Measurements from ENCODE around the gene ZNF324. TPM values are rescaled to one million over a fixed set of nuclear protein-coding genes. Genes with fewer than 3 reads are reported as not detected.
A peak's percentile ranks its signal among the peaks of the same experiment; 100 is the strongest.

Gene ZNF324
- total RNA-seq, 1 experiment from 2014 or later: 18.2 TPM

- CTCF ChIA-PET: no interaction called here
- Mint-ChIP-seq H3K4me1 (ENCODE audit: low read depth, unreplicated experiment) (peaks cover 14% of the 10 kb centered on the region), H3K27ac (ENCODE audit: unreplicated experiment) (no peak overlapping the region), H3K9me3 (ENCODE audit: low read depth, unreplicated experiment) (peaks cover 2% of the 10 kb centered on the region), H3K36me3 (ENCODE audit: insufficient read depth, unreplicated experiment) (peaks cover 23% of the 10 kb centered on the region), H3K27me3 (ENCODE audit: unreplicated experiment) (no peaks in the 10 kb centered on the region), H3K4me3 (ENCODE audit: low read depth, unreplicated experiment) (no peak overlapping the region)
- BruUV-seq (replicated peaks): no TSS peak
- no peak for DNase-seq
- TF ChIP-seq CTCF (IDR thresholded peaks at IDR 0.05; ENCODE audit: unreplicated experiment): no peak
- intact Hi-C loops (cut with micrococcal nuclease; ENCODE audit: unreplicated experiment): no loop called here
Observed at GRCh38 chr19:58456111-58456510, 10.8 kb upstream of the ZNF324 start.

GRCh38 chr19:58460039-58460438 lies 6.8 kb upstream of the ZNF324 start:
- no peak overlapping the region for H3K27ac Mint-ChIP-seq (ENCODE audit: unreplicated experiment)
- intact Hi-C loops (cut with micrococcal nuclease; ENCODE audit: unreplicated experiment): no loop called here
- no TSS peak for BruUV-seq (replicated peaks)
- CTCF ChIA-PET: no interaction called here
- no peak for TF ChIP-seq CTCF (IDR thresholded peaks at IDR 0.05; ENCODE audit: unreplicated experiment)
- no peaks in the 10 kb centered on the region for H3K27me3 Mint-ChIP-seq (ENCODE audit: unreplicated experiment)
- H3K4me3 Mint-ChIP-seq (ENCODE audit: low read depth, unreplicated experiment): no peak overlapping the region
- H3K4me1 Mint-ChIP-seq (ENCODE audit: low read depth, unreplicated experiment): no peaks in the 10 kb centered on the region
- no peak for DNase-seq
- H3K9me3 Mint-ChIP-seq (ENCODE audit: low read depth, unreplicated experiment): peaks cover 2% of the 10 kb centered on the region
- peaks cover 5% of the 10 kb centered on the region for H3K36me3 Mint-ChIP-seq (ENCODE audit: insufficient read depth, unreplicated experiment)

- BruUV-seq (replicated peaks): no TSS peak
- intact Hi-C loops (cut with micrococcal nuclease; ENCODE audit: unreplicated experiment): no loop called here
- no peaks in the 10 kb centered on the region for H3K27me3 Mint-ChIP-seq (ENCODE audit: unreplicated experiment)
- H3K9me3 Mint-ChIP-seq (ENCODE audit: low read depth, unreplicated experiment): no peaks in the 10 kb centered on the region
- no peak for TF ChIP-seq CTCF (IDR thresholded peaks at IDR 0.05; ENCODE audit: unreplicated experiment)
- H3K4me3 Mint-ChIP-seq (ENCODE audit: low read depth, unreplicated experiment): peak overlapping the region; percentile 80
- peak overlapping the region; percentile 52 for H3K27ac Mint-ChIP-seq (ENCODE audit: unreplicated experiment)
- CTCF ChIA-PET: interaction anchor here (0.5 to 0.6 kb wide), 2 partner anchors 58 to 280 kb away, joined by 3 read pairs; partner anchors contain the start of gene ZNF584
- peaks cover 33% of the 10 kb centered on the region for H3K36me3 Mint-ChIP-seq (ENCODE audit: insufficient read depth, unreplicated experiment)
- peaks cover 14% of the 10 kb centered on the region for H3K4me1 Mint-ChIP-seq (ENCODE audit: low read depth, unreplicated experiment)
- DNase-seq: no peak
Observed at GRCh38 chr19:58466089-58466759, 656 bp upstream of the ZNF324 start.

- BruUV-seq (replicated peaks): no TSS peak
- intact Hi-C loops (cut with micrococcal nuclease; ENCODE audit: unreplicated experiment): no loop called here
- H3K27ac Mint-ChIP-seq (ENCODE audit: unreplicated experiment): peak overlapping the region; percentile 38
- H3K27me3 Mint-ChIP-seq (ENCODE audit: unreplicated experiment): no peaks in the 10 kb centered on the region
- peaks cover 14% of the 10 kb centered on the region for H3K4me1 Mint-ChIP-seq (ENCODE audit: low read depth, unreplicated experiment)
- H3K36me3 Mint-ChIP-seq (ENCODE audit: insufficient read depth, unreplicated experiment): peaks cover 50% of the 10 kb centered on the region
- H3K9me3 Mint-ChIP-seq (ENCODE audit: low read depth, unreplicated experiment): no peaks in the 10 kb centered on the region
- peak overlapping the region; percentile 80 for H3K4me3 Mint-ChIP-seq (ENCODE audit: low read depth, unreplicated experiment)
- CTCF ChIA-PET: no interaction called here
- DNase-seq: no peak
- TF ChIP-seq CTCF (IDR thresholded peaks at IDR 0.05; ENCODE audit: unreplicated experiment): no peak
Observed at GRCh38 chr19:58468216-58468839, 1.4 kb downstream of the ZNF324 start.
